HPDE6-E6E7 (cell line): ENCODE data around the gene SAMD13.
A peak's percentile ranks its signal among the peaks of the same experiment; 100 is the strongest.

Experiments
- DNase-seq: peaks from one replicate; pipeline ENCODE4 v3.0.0; 2011; ENCODE audit warnings: missing footprints; ENCODE audit errors: extremely low spot score

SAMD13 gene, protein sequence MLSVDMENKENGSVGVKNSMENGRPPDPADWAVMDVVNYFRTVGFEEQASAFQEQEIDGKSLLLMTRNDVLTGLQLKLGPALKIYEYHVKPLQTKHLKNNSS

DNA sequence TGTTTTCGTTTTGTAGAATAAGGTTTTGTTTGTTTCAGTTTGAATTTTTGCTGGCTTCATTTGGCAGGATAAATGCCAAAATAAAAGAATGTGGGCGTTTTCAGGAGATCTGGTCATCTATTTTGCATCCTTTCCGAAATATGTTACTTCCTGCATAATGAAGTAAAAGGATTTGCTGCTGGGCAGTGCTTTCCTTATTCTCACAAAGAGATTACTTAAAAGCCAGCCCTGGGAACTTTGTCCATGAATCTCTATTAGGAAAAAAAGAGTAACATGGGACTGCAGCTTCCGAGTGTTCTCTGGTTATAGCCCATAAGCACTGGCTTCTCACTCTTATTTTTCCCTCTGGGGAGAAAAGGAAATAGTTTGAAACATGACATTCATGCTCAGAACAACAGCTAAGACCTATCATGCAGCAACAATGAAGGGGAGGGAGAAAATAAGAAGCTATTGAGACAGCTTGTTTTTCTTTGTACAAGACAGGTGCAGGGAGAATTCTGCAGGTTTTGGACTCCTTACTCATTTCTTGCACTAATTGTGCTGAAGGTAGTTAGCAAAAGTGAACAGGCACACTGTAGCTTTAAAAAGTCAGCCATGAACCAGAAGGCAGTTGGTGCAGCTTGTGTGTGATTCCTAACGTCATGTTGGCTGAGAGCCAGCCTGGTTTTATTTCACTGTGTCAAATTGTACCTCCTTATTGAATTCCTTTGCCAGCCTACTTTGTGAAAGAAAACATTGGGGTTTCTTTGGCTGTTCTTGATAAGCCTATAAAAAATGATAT is at the start of gene SAMD13:
TSS of gene SAMD13 (plus strand) at position 705 of the 781 bp plus-strand sequence. CDS start 1,527 bp downstream, outside the sequence.
- no peak for DNase-seq

DNA sequence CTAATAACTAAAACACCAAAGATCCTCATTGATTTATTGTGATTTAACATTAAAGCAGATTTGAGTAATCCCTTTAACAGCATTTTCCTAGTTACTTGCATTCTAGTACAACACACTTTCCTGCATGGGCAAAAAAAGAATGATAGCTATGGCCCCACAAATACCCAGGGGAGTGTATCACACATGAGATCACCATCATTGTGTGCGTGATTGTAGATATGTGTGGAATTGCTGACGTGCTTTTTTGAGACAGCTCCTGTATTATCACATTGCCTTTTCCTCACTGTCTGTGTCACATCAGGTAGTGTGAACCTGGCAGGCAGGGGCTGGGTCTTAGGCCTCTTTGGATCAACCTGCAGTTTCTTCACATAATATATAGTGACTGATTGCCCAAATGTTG is 48.5 kb upstream of the SAMD13 start:
- DNase-seq = no peak

DNA sequence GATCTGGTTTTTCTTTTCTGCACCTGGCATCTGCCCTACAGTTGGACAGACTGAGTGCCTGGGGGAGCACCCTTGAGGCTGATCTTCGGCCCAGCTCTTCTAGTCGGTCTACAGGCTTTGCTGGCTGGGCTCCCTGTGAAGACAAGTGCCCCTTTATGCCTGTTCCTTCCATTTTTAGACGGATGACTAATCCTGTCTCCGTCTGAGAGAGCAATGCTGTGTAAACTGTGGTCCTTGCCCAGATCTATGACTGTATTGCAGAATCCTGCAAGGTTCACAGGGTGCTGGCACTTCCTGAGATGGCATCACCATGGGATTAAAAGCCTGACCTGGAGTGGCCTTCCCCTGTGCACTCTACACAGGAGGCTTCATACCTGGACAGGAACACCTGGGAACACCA is 47.6 kb upstream of the SAMD13 start:
- DNase-seq = peak; percentile 86

DNA sequence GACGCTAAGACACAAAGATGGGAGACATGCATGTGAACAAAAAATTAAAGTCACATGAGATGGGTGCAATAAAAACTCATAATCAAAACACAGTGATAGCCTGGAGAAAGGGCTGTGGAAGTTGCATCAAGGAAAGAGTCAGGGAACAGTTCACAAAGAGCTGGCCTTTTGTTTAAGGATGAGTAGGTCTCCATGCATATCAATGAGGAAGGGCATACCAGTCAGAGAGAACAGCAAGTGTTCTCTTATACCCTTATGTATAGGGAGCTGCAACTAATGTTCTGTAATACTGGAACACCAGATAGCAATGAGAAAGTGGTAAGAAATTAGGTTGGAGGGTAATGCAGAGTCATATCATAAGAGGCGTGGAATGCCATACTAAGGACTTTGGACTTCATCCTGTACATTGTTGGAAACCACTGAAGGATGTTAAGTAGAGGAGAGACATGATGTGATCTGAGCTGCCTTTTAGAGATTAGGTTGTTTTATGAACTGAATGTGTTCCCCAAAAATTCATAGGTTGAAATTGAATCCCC is 46.7 kb upstream of the SAMD13 start:
- DNase-seq = no peak

DNA sequence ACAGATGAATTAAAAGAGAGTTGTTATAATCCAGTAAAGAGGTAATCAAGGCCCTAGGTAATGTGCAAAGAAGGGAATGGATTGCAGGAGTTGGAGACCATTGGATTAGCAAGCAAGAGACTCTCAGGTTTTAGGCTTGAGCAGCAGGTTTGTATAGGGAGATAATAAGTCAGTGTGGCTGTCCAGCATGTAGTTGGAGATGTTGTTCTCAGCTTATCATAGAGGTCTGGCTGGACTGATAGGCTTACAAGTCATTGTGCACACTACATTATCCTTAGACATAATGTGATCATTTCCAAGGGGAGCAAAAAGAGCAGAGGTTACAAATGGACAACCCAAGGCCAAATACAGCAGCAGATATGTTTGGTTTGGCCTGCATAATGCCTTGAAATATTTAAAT is 45.9 kb upstream of the SAMD13 start:
- no peak for DNase-seq

DNA sequence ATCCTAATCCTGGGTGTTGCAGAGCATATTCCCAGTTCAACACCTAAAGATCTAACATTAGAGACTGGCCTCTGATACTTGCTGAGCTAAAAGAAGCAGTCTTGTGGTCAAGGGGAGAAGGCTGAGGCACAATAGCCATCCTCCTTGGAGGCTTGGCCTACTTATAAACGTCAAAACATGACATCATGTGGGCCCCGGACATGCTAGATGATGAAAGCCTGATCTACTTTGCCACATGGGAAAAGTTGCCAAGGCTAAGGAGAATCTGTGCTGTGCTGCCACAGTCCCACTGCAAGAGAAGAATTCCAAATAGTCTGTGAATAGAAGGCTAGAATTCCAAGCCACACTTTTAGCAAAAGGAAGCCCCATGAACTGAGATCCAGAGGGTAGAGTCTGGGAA is 43.9 kb upstream of the SAMD13 start:
- no peak for DNase-seq

DNA sequence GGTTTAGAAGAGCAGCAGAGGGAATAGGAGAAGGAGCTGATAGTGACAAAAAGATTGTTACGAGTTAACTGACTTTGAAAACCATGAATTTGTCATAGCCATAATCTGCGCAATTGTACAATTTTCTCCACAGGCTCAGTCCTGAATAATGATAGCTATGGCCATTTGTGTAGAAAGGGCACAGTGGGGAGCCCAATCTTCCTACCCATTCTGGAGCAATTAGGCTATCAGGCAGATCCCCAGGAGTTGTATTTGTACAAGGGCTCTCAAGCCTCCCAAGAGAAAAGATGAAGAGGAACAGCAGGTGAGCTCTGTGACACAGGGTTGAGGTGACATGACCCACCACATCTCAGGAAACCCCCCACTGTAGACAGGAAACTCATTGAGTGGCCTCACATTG is 42.1 kb upstream of the SAMD13 start:
- no peak for DNase-seq

DNA sequence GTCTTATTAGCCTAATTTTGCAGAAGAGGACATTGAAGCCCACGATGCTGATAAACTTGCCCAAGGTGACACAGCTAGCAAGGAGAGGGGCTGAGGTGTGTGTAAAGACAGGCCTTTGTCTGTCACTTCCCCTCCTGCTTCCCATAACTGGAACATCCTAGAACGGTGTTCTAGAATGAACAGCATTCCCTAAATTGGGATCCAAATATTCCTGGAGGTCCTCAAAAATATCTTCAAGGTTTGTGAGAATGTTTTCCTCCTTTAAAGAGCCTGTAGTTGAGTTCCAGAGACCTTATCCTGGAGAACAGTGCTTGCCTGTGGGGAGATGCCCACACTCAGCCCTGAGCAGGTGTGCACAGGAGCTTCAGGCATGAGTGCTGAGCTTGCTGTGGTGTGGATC is 41.5 kb upstream of the SAMD13 start:
- no peak for DNase-seq

DNA sequence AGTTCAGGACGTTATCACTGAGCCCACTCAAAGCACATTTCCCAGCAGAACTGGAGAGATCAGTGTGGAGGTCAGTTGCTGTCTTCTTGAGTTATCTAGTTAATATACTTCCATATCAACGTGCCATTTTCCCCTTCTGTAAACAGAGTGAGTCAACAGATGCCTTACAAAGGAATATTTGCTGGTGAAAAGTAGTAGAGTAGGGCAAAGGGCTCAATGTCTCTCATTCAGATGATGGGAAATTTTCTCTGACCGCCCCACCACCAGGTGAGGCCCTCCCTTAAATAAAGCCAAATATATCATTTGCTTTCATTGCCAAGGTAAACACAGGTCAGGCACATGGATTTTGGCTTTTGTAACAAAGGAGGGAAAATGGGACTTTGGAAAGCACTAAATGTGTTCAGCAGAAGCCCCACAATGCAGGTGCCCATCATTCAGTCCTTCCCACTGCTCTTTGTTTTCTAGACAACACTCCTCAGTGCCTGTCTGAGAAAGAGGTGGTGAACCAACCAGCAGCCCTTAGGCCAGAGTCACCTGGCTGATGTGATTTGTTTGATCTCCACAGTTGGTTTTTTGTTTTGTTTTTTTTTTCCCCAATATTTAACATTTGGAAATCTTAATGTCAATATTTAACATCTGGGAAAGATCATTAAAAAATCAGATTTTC is 40.5 kb upstream of the SAMD13 start:
- DNase-seq = no peak

DNA sequence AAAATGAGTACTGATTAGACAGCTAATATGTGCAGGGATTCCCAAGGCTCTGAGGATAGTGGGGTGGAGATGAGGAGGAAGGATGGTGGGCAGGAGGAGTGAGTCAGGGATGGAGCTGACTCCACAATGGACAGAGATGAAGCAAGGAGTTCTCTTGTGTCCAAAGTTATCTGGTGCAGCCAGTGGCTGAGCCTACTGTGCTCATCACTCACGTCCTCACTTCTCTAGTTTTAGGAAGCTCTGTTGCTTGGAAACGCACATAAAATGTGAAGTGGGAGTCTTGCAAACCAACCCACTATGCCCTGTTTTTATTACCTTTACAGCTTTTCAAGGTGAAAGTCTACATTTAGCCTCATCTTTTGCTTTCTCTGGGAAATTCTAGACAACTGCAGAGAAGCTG is 36.5 kb upstream of the SAMD13 start:
- DNase-seq = no peak

DNA sequence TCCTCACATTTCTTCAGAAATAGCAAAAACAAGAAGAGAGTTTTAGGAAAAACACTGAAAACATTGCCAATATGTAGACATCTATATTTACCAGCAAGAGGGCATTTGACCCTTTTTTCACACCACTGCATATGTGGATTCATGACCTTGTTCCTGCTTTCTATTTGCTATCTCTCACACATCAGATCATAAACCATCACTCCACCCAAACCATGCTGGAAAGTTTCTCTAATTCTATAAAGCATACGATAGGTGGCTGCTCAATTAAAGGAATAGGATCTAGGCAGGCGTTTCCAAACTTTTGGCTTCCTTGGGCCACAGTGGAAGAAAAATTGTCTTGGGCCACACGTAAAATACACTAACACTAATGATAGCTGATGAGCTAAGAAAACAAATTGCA is 35.6 kb upstream of the SAMD13 start:
- DNase-seq = no peak

DNA sequence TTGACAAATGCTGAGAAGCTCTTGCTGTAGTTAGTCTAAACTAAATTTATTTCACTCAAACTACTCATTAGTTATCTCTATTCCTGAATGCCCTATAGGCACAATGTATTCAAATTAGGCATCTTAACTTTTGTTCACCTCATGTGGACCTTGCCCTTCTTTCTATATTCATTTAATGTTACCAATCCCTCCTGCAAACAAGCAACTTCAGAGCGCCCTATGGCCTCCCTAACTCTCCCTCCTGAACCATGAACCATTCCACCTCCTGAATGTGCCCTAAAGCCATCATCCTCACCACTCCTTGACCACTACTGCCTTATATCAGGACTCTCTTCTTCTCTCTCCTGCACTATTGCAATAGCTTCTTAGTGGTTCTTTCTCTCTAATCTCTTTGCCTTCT is 34.8 kb upstream of the SAMD13 start:
- no peak for DNase-seq

DNA sequence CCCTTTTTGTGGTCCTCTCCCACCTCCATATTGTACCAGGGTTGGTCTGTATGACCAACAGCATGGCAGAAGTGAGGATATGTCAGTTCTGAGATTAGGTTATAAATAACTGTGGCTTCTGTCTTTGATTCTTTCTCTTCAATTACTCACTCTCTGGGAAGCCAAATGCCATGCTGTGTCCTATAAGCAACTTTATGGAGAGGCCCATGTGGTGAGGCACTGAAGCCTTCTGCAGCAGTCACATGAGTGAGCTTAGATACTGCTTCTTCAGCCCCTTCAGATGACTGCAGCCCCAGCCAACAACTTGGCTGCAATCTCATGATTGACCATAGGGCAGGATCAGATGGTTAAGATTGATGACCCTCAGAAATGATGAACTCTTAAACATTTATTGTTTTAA is 34.0 kb upstream of the SAMD13 start:
- DNase-seq = no peak

DNA sequence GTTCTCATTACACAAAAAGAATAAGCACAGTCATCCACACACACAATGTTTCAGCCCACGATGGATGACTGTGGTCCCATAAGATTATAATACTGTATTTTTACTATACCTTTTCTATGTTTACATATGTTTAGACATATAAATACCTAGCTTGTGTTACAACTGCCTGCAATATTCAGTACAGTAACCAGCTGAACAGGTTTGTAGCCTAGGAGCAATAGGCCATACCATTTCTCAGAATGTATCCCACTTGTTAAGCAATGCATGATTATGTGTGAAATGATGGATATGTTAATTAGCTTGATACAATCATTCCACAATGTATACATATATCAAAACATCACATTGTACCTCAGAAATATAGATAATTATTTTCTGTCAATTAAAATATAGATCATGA is 33.2 kb upstream of the SAMD13 start:
- DNase-seq = no peak

DNA sequence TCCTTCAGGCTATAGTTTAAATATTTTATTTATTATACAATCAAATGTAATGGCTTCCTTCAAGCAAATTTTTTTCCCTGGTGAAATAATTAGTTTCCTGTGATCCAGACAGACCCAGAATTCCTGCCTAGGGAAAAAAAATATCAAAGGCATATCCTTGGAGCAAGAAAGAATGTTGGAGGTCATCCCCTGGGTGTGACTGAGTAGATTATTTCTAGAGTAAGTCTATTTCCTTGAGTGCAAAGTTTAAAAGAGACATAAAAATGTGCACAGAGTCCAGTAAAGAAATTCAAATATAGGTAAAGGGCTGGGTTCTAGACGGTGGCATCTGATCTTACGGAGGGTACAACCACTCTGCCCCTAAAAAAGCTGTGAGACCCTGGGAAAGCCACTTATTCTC is 32.2 kb upstream of the SAMD13 start:
- no peak for DNase-seq

DNA sequence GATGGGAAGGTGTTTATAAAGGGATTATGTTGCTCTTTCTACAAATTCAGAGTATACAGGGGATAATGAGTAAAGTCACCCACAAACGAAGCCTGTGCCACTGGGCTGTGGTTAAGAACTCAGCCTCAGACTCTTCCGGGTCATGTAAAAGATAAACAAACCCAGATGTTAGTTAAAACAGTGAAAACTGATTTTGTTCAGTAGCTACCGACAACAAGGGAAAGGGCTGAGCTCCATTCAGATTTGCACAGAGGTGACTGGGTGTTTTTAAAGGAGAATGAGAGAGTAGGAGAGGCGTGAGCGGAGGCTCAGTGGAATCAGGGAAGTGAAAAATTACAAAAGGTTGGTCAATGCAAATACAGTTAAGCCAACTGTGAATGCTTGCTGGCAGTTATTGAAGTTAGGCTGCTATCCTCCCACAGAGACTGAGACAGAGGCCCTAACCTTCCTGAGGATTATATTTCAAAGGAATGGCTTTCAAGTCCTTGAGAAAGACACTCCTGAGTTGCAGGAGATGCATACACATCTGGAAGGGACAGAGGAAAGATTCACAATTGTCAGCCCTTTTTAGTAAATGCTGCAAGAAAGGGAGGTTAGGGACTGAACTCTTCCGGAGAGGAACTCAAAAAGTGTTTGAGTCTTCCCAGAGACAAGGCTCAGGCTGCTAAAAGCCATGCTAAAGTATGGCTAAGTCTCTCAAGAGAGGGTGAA is 29.9 kb upstream of the SAMD13 start:
- DNase-seq = no peak

DNA sequence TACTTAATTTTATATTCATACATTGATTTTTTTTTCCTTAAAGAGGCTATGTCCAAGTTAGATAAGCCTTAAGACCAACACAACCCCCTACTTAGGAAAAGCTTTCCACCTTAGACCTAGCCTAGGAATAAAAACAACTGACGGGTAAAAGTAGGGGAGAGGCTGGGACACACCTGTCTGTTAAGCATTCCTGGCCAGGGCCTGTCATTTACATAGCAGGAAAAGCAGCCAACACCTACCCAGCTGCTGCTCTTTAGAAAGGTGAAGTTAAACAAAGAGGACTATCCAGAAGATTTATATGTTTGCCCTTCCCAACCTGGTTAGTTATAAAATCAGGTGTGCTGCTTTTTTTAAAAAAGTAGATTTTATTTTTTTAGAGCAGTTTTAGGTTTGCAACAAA is 29.1 kb upstream of the SAMD13 start:
- peak; percentile 34 for DNase-seq

DNA sequence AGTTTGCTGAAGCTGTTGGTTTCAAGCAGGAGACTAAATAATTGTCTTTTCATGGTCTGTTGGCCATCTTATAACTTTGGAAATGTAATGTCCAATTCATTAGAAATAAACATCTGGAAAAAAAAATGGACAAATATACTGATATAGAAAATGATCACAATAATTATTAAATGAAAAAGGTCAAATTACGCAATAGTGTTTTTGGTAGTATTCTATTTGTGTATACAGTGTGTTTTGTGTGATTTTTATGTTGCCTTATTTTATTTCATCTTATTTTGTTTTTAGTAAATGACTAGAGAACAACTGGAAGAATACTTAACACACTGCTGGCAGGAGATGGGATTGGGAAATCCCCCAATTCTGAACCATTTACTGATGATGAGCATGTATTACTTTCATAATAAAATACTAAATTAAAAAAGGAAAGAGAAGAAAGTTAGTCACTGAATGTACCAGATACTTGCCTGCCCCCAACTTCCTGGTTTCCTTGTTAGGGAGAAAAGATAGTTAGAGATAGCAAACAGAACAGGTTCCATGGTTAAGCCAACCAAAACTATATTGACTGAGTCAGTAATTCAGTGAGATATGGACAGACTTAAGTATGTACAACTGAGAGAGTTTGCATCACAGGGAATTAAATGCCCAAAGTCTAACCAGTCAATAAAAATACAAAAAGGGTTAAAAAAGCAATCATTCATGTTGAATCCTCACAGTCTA is 24.0 kb upstream of the SAMD13 start:
- DNase-seq = no peak

DNA sequence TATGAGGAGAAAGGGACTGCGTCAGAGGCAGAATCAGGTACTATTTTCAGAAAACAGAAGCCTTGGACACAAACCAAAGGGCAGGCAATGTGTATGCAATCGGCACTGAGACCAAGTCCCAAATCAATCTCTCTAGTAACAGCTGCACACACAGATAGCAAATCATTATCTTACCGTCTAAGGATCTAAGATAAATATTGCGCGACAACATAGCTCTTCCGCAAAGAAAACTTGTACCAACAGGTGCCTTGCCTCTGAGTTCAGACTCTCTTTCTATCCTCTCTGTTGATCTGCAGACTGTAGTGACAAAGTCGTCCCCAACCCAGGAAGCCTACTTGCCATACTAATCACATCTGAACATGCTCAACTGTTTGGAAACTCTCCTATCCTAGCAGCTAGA is 22.6 kb upstream of the SAMD13 start:
- DNase-seq = no peak

DNA sequence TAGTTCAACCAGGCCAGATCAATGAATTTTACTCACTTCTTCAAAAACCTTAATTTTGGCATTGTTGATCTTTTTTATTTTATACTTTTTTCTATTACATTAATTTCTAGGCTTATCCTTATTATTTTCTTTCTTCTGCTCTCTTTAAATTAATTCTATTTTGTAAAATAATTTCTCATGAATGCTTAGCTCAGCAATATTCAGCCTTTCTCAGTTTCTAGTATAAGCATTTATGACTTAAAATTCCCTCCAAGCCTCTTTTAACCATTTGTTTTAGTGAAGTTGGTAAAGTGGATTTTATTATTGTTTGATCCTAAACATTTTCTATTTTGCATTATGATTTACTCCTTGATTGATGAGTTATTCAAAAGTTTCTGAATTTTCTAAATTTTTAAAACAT is 20.6 kb upstream of the SAMD13 start:
- DNase-seq = no peak

DNA sequence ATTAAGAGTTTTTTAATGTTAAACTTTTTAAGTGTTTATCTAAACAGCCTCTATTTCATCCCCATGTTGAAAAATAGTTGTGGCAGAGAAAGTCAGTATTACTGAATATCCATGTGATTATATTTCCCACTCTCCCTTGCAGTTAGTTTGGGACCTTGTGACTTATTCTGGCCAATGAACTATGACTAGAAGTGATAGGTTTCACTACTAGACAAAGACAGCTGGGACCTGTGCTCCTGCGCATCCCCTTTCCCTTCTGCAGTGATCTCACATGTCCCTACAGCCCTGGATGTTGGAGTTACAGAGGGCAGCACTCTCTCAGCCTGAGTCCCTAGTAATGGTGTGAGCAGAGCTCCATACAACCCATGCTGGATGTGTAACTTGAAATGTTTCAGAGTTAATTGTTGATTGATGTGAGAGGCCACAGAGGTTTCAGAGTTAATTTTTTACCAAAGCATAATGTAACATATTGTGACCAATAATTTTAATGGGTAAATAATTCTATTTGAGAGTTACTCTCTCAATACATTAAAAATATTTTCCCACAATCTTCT is 18.7 kb upstream of the SAMD13 start:
- DNase-seq = no peak
